ENCODE results near the gene SLK. TPM values are rescaled to one million over a fixed set of nuclear protein-coding genes. Genes with fewer than 3 reads are reported as not detected.

Gene SLK
- total and polyA plus RNA-seq, 2 donors (not counting 3 experiments of a cell fraction or from before 2014, with no cell fraction given) = 4.5 to 36.0 TPM

GRCh38 chr10:103931603-103932002, 35.3 kb upstream of the SLK start:
- no peak overlapping the region for H3K4me2 ChIP-seq (ENCODE audit: insufficient read depth, low read length)
- no peak overlapping the region for H3K4me3 ChIP-seq (replicated peaks in 1 of 3; ENCODE audit: insufficient read depth in 1 of 3, low read depth in 1 of 3, low read length in 3 of 3)
- no peaks in the 10 kb centered on the region for H3K9me1 ChIP-seq (replicated peaks; ENCODE audit: control insufficient read depth, extremely low read depth, insufficient read depth, low read length)
- no peak for TF ChIP-seq GATA2 (IDR thresholded peaks at IDR 0.05; ENCODE audit: insufficient read depth, insufficient read length, low read depth, low read length)
- no peak for TF ChIP-seq MAX (IDR thresholded peaks at IDR 0.05; ENCODE audit: insufficient read depth, insufficient read length)
- TF ChIP-seq EZH2 (IDR thresholded peaks at IDR 0.05; ENCODE audit: borderline replicate concordance, low read depth, low read length, severe bottlenecking) = no peak
- no peak for TF ChIP-seq FOS (IDR thresholded peaks at IDR 0.05; ENCODE audit: borderline replicate concordance, insufficient read depth, low read length)
- TF ChIP-seq POLR2A (IDR thresholded peaks at IDR 0.05; ENCODE audit: low read depth, low read length) = no peak
- no peak for TF ChIP-seq MYC (IDR thresholded peaks at IDR 0.05; ENCODE audit: low read depth, low read length)
- TF ChIP-seq POLR2AphosphoS5 (IDR thresholded peaks at IDR 0.05; ENCODE audit: insufficient read depth, low read depth, low read length) = no peak
- TF ChIP-seq JUN (IDR thresholded peaks at IDR 0.05; ENCODE audit: borderline replicate concordance, insufficient read depth, insufficient read length, low read depth) = no peak
- TF ChIP-seq CTCF (IDR thresholded peaks at IDR 0.05; ENCODE audit: extremely low read depth in 1 of 2, insufficient read depth in 1 of 2, low read depth in 1 of 2, low read length in 2 of 2) = no peak
- H3K9me3 ChIP-seq (replicated peaks; ENCODE audit: control insufficient read depth, insufficient read depth, low read length) = no peaks in the 10 kb centered on the region
- H3K27me3 ChIP-seq (ENCODE audit: control insufficient read depth in 2 of 2, insufficient read depth in 2 of 2, low read length in 2 of 2) = no peaks in the 10 kb centered on the region
- no peaks in the 10 kb centered on the region for H3K36me3 ChIP-seq (ENCODE audit: control insufficient read depth in 2 of 2, extremely low read depth in 1 of 2, insufficient read depth in 2 of 2, low read length in 2 of 2)
- ChIA-PET CTCF (interaction anchor here (0.9 to 1.1 kb wide), 2 partner anchors 10 to 44 kb away, joined by 3 to 5 read pairs; no protein-coding TSS in a partner anchor), POLR2A (no interaction called here)
- BruUV-seq (replicated peaks) = no TSS peak
- H3K4me1 ChIP-seq (ENCODE audit: control insufficient read depth, extremely low read depth, insufficient read depth, low read length) = no peaks in the 10 kb centered on the region
- intact Hi-C loops (cut with micrococcal nuclease) = no loop called here
- H3K27ac ChIP-seq (ENCODE audit: insufficient read depth, low read depth, low read length) = no peak overlapping the region
- DNase-seq (ENCODE audit: low read depth, low spot score) = no peak
- H4K20me1 ChIP-seq (replicated peaks; ENCODE audit: control insufficient read depth, extremely low read depth, insufficient read depth, low read length) = no peaks in the 10 kb centered on the region
- no peak for FAIRE-seq
- no peak overlapping the region for H3K9ac ChIP-seq (replicated peaks; ENCODE audit: extremely low read depth, insufficient read depth, low read length)
- H3K79me2 ChIP-seq (ENCODE audit: control insufficient read depth, insufficient read depth, low read length) = no peaks in the 10 kb centered on the region
- dilution Hi-C loops (cut with MboI; ENCODE audit: extremely low pct_ligation_motif_present, low sequenced_read_pairs) = no loop called here
- no peak overlapping the region for H2AFZ ChIP-seq (ENCODE audit: low read depth, low read length)

Data from endothelial cell of umbilical vein (primary cell).